ENCODE measurements around the gene SMG7.

DNA sequence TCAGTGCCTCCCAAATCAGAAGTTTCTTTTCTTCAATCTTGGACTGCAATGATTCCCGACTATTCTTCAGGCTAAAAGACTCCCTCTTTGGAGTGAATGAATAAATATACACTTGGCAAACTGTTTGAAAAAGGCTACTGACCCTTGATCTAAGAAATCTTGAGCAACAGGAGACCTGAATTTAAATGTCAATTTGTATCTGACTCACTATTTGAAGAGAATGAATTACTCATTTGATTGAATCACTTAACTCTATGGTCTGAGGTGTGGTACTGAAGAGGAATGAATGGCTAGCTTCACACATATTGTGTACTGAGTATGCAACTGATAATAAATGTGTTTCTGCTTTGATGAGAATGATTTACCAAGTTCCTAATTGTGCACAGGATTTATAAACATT is 4.6 kb upstream of the SMG7 start:
- TF ChIP-seq CTCF (IDR thresholded peaks at IDR 0.05) (no peak), POLR2A (IDR thresholded peaks at IDR 0.05) (no peak)

Measured in adrenal gland (tissue), 5 donors.